Uterus (tissue), 2 donors: ENCODE measurements around the gene KCNH1.

Experiments used
- CTCF ChIP-seq, 4 experiments: fragments of 200-600 bp in 2 of 4; fragments of 450-650 bp in 2 of 4; sonication (generic) in 2 of 4; IDR thresholded peaks; one replicate each; pipeline ENCODE4 v1.5.1; 2016 to 2019; ENCODE audit warnings: antibody characterized with exemption in 4 of 4, mild to moderate bottlenecking in 2 of 4, moderate library complexity in 1 of 4
- POLR2A ChIP-seq, 2 donors: fragments of 450-650 bp; IDR thresholded peaks; one replicate each; pipeline ENCODE4 v1.6.1; 2016; ENCODE audit warnings: antibody characterized with exemption in 2 of 2, mild to moderate bottlenecking in 1 of 2, moderate library complexity in 1 of 2

GRCh38 chr1:210687582-210688279 lies 446.2 kb downstream of the KCNH1 start:
- no peak for TF ChIP-seq POLR2A (IDR thresholded peaks at IDR 0.05)
- no peak for TF ChIP-seq CTCF (IDR thresholded peaks at IDR 0.05)
